ENCODE measurements around the gene PRR16.

DNA sequence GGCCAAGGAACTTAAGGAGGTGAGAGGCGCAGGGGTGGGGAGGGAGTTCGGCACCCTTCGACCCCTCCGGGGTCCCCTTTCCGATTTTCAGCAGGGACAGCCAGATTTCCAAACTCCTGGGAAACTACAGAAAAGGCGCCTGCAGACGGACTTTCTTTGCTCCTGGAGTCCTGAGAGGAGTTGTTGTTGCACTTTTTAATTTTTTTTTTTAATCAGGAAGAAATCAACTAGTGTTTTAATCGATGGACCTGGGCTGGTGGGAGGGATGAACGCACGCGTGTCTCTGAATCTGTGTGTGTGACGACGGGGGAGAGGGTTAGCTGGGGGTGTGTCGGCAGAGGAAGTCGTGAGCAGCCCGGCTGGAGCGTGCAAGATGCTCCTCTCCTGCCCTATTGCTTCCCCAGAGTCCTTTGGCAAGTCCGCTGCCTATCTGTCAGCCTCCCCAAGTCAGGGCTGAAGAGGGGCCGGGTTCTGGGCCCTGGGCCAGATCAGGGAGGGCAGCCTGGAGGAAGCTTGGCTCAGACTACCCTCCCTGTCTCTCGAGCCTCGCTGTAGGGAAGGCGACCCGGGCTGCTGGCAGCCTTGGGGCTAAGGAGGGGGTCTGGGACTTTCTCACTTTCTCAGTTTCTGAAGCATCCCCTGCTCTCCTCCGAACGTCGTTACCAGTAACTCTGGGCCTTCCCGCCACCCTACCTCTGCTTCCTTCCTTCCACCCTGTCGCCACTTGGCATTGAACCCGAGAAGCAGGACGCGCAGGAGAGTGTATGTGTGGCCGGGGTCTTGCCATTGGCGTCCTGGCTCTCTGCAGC lies 731 bp downstream of the PRR16 start:
- TF ChIP-seq POLR2A (IDR thresholded peaks at IDR 0.05; ENCODE audit: low read length) (no peak), GATA1 (IDR thresholded peaks at IDR 0.05; ENCODE audit: low read depth, low read length) (no peak)
